ENCODE measurements around the gene RGS1. TPM values are rescaled to one million over a fixed set of nuclear protein-coding genes. Genes with fewer than 3 reads are reported as not detected.

The RGS1 gene
- total RNA-seq, 1 experiment from 2014 or later: not detected

GRCh38 chr1:192581131-192581927 is 5.8 kb downstream of the RGS1 start:
- H3K4me1 Mint-ChIP-seq: peaks cover 4 to 17% of the 10 kb centered on the region in 2 experiments; a peak in 3 of 4 replicates

More at GRCh38 chr1:192581131-192581927, 5.8 kb downstream of the RGS1 start:
- H4K91ac ChIP-seq (ENCODE audit: insufficient read length, low read depth, low read length): no peak overlapping the region
- Mint-ChIP-seq H3K27ac (no peak overlapping the region), H3K9me3 (no peaks in the 10 kb centered on the region), H3K4me3 (no peak overlapping the region), H3K36me3 (ENCODE audit: insufficient read depth in 1 of 3, low read depth in 3 of 3) (no peaks in the 10 kb centered on the region), H3K27me3 (ENCODE audit: low read depth) (no peaks in the 10 kb centered on the region)
- H3K9me3 ChIP-seq (ENCODE audit: control insufficient read depth, low read depth, low read length): no peaks in the 10 kb centered on the region
- H4K8ac ChIP-seq (replicated peaks; ENCODE audit: insufficient read length, low read depth, low read length): no peak overlapping the region
- H4K20me1 ChIP-seq (ENCODE audit: control insufficient read depth, insufficient read depth, insufficient read length): no peaks in the 10 kb centered on the region
- H3K4me1 ChIP-seq (ENCODE audit: insufficient read depth, low read length): no peaks in the 10 kb centered on the region
- no peak overlapping the region for H3K27ac ChIP-seq (ENCODE audit: insufficient read length, low read depth, low read length)
- H2BK12ac ChIP-seq (ENCODE audit: insufficient read length, low read depth, low read length): no peak overlapping the region
- no peaks in the 10 kb centered on the region for H3K27me3 ChIP-seq (ENCODE audit: insufficient read depth, low read length)
- H3K56ac ChIP-seq (ENCODE audit: insufficient read length, low read depth, low read length): no peak overlapping the region
- no peak overlapping the region for H2BK15ac ChIP-seq (ENCODE audit: low read depth, low read length)
- H3T11ph ChIP-seq (ENCODE audit: low read length): no peak overlapping the region
- no peaks in the 10 kb centered on the region for H3K79me1 ChIP-seq (ENCODE audit: insufficient read depth, low read depth, low read length, poor library complexity, severe bottlenecking)
- no CpG with 5 or more reads among the region's 4 CpGs for WGBS (ENCODE audit: extremely low coverage, insufficient read length, low lambda C conversion rate)
- no peak overlapping the region for H2AK5ac ChIP-seq (ENCODE audit: insufficient read length, low read length)
- H3K18ac ChIP-seq (ENCODE audit: insufficient read length, low read depth, low read length): no peak overlapping the region
- H3K79me2 ChIP-seq (ENCODE audit: insufficient read depth, low read length): no peaks in the 10 kb centered on the region
- H3K4ac ChIP-seq (ENCODE audit: low read depth, low read length): no peak overlapping the region
- no peak overlapping the region for H2BK120ac ChIP-seq (ENCODE audit: low read depth, low read length, poor library complexity, severe bottlenecking)
- no peak for TF ChIP-seq CTCF (conservative IDR thresholded peaks at IDR 0.05)
- no peak overlapping the region for H3K23ac ChIP-seq (ENCODE audit: insufficient read length, low read depth, low read length)
- H3K23me2 ChIP-seq (ENCODE audit: insufficient read length, low read depth, low read length, poor library complexity, severe bottlenecking): no peaks in the 10 kb centered on the region
- no peak for DNase-seq
- no peak overlapping the region for H2BK5ac ChIP-seq (ENCODE audit: insufficient read length, low read length)
- no peak overlapping the region for H2BK20ac ChIP-seq (ENCODE audit: low read depth, low read length, poor library complexity, severe bottlenecking)
- H3K14ac ChIP-seq (ENCODE audit: insufficient read depth, low read length): no peak overlapping the region
- H2AFZ ChIP-seq (ENCODE audit: low read length): no peak overlapping the region
- H3K4me2 ChIP-seq (ENCODE audit: insufficient read depth, insufficient read length, low read length): no peak overlapping the region
- no peak overlapping the region for H4K5ac ChIP-seq (ENCODE audit: insufficient read length, low read depth, low read length)
- no peak overlapping the region for H3K9ac ChIP-seq (ENCODE audit: extremely low read depth, insufficient read length, low read length)
